ENCODE measurements around the gene SERPINB2.

The SERPINB2 gene

DNA sequence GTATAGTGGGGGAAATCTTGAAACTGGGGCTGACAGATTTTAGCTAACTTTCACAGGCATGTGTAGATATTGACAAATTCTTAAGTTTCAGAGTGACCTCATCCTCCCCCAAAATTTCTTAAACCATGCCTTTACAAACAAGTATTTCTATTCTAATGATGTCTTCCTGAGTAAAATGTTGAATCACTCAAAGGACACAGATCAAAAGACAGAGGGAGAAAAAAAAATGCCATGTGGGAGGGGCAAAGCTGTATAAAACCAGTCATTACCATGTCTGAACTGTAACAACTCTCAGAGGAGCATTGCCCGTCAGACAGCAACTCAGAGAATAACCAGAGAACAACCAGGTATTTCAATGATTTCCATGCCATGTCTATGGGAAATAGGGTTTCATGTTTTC lies at the start of gene SERPINB2:
SERPINB2 (plus strand) TSS at position 282 of the 400 bp plus-strand sequence. CDS start 3,740 bp downstream, outside the sequence.
- DNase-seq (ENCODE audit: low read depth in 2 of 2), result no peak

DNA sequence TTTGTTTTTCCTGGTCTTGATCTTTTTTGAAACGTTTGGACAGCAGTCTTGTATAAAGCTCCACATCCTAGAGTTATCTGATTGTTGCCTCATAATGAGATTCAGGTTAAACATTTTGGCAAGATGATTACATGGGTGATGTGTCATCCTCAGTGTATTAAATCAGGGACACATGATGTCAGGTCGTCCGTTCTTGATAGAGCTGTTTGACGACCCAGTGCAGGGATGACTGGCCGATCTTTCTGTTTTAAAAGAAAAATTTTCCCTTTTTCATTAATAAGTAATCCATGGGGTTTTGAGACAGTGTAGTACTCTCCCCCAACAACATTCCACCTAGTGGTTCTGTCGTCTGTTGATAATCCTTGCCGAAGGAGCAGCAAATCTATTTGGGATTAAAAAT lies 44.5 kb upstream of the SERPINB2 start:
- DNase-seq (ENCODE audit: low read depth in 2 of 2), result no peak

DNA sequence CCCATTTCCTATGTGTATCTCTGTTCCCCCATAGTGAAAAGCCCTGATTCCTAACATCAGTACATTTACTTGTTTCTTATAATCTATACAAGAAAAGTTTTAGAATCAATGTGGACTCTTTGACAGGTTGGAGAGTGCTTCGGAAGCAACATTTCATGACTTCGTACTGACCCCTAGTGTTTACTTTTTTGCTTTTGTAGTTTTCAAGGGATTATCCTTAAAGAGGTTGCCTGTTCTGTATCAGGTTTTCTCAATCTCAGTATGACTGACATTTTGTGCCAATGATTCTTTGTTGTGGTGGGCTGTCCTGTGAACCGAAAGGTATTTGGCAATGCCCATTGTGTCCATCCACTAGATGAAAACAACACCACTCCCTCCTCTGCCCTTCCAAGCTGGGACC lies 43.3 kb upstream of the SERPINB2 start:
- no peak for DNase-seq (ENCODE audit: low read depth in 2 of 2)

- DNase-seq (ENCODE audit: low read depth in 2 of 2), result no peak
These were observed 39.3 kb upstream of the SERPINB2 start for GRCh38 chr18:63848159-63848558.

DNA sequence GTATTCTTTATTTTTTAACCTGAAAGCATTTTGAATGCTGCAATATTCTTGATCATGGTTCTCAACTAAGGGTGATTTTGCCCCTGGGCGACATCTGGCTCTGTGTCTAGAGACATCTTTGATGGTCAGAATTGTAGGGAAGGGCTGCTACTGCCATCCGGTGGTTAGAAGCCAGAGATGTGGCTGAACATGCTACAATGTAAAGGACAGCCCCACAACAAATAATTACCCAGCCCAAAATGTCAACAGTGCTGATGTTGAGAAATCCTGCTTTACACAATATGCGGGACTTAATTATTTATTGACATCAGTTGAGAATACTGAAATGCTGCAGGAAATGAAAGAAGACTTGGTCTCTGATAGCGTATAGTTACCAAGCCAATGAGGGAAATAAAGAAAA lies 37.5 kb upstream of the SERPINB2 start:
- no peak for DNase-seq (ENCODE audit: low read depth in 2 of 2)

- DNase-seq (ENCODE audit: low read depth in 2 of 2), result no peak
These were observed 36.9 kb upstream of the SERPINB2 start for GRCh38 chr18:63850636-63851035.

DNA sequence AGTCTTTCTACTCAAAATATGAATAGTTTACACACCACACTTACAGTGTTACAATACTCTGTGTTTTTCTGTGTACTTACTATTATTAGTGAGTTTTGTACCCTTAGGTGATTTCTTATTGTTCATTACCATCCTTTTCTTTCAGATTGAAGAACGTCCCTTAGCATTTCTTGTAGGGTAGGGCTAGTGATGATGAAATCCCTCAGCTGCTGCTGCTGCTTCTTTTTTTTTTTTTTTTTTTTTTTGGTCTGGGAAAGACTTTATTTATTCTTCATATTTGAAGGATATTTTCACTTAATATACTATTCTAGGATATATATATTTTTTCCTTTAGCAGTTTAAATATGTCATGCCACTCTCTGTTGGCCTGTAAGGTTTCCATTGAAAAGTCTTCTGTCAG lies 29.0 kb upstream of the SERPINB2 start:
- DNase-seq (ENCODE audit: low read depth in 2 of 2), result no peak

DNA sequence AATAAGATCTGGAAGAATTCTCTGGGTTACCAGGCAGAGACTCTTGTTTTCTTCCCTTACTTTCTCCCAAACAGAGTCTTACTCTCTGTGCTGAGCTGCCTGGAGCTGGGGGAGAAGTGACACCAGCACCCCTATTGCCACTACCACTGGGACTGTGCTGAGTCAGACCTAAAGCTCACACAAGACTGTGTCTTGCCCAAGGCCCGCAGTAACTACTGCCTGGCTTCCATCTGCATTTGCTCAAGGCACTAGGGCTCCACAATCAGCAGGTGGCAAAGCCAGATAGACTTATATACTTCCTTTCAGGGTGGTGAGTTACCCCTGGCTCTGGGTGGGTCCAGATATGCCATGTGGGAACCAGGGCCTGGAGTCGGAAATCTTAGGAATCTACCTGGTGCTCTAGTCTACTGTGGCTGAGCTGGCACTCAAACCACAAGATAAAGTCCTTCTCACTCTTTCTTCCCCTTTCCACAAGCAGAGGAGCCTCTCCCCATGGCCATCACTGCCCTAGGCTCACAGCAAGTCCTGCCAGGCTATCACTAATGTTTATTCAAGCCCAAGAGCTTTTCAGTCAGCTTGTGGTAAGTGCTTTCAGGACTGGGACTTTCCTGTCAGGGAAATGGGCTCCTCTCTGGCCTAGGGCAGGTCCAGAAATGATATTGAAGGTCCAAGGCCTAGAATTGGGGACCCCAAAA lies 27.6 kb upstream of the SERPINB2 start:
- no peak for DNase-seq (ENCODE audit: low read depth in 2 of 2)

GRCh38 chr18:63860531-63860930 lies 27.0 kb upstream of the SERPINB2 start:
- no peak for DNase-seq (ENCODE audit: low read depth in 2 of 2)

DNA sequence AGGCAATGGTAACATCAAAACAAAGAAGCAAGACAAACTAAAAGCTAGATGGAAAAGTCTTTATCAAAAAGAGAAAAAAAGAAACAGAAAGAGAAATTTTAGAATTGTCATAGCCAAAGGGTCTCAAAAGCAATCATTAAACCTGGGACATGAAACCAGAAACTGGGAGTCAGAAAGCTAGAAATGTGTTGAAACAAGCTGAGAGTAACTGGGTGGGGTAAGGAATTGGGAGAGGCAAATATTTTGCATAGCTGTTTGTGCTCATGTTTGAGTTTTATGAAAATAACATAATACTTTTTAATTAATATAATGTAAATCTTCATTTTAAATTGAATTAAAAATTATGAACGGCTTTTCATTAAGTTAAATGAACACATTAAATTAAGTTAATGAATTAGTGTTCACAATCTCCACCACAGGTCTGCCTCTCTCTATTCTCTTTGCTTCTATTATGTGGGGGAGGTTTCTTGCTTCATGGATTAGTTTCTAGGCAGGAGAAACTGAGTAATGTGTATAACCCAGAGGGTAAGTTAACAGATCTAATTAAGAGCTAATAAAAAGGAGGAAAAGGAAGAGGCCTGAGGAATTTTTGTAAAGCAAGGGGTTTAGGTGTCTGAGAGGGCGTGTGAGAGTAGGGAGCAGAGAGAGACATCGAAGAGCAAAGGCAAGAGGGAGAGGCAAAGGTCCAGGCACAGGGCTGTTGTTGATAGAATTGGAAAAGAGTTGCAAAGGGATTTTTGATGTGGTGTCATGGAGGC lies 20.0 kb upstream of the SERPINB2 start:
- DNase-seq (ENCODE audit: low read depth in 2 of 2), result no peak

- no peak for DNase-seq (ENCODE audit: low read depth in 2 of 2)
These were observed 19.0 kb upstream of the SERPINB2 start for GRCh38 chr18:63868546-63868945.

- no peak for DNase-seq (ENCODE audit: low read depth in 2 of 2)
These were observed 18.1 kb upstream of the SERPINB2 start for GRCh38 chr18:63869374-63869773.

GRCh38 chr18:63869851-63870250 lies 17.7 kb upstream of the SERPINB2 start:
- no peak for DNase-seq (ENCODE audit: low read depth in 2 of 2)

GRCh38 chr18:63871836-63872235 lies 15.7 kb upstream of the SERPINB2 start:
- no peak for DNase-seq (ENCODE audit: low read depth in 2 of 2)

DNA sequence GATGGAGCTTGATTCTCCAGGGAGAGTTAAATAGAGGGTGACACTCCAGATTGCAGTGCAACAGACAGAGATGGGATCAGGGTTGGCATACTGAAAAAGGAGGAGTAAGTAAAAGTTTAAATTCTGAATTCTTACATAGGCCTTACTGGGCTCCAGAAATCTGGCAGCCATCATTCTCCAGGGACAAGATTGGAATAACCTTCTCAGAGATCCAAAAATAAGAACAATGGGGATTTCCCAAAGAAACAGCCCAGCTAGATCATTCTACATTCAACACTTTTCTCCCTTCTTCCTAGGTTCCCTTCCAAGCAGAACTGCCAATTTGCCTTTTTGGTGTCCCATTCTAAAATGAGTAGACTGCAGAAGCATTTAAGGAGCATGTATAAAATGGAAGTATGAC lies 14.9 kb upstream of the SERPINB2 start:
- no peak for DNase-seq (ENCODE audit: low read depth in 2 of 2)

DNA sequence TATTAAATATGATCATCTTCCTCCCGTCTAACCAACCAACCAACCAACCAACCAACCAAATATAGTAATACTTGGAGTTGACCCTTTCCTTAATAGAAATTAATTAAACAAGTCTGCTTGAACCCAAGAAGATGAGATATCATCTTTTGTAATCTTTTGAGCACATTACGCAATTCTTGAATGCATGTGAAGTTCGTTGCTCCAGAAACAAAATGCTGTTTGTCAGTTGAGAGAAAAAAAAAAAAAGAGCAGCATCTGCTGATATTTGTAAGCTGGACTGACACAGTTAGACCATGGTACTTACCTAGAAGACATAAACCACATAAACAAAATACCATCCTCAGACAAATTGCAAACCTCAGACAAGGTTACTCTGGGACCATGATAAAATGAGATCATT lies 9.2 kb upstream of the SERPINB2 start:
- DNase-seq (ENCODE audit: low read depth in 2 of 2), result no peak

DNA sequence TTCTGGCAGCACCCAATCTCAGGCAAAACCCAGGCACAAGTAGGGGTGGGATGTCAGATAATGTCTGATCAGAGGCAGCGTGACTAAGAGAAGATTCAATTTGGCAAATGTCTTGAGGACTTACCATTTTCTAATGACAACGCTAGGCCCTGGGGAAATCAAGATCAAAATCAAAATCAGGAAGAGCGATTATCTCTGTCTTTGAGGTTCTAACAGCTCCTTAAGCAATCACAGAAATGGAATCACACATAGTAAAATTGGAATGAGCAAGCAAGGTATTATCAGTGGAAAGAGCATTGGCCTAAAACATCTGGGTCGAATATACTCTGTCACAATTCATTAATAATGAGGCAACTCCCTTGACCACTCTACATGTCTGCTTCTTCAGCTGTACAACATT lies 8.6 kb upstream of the SERPINB2 start:
- DNase-seq (ENCODE audit: low read depth in 2 of 2), result no peak

DNA sequence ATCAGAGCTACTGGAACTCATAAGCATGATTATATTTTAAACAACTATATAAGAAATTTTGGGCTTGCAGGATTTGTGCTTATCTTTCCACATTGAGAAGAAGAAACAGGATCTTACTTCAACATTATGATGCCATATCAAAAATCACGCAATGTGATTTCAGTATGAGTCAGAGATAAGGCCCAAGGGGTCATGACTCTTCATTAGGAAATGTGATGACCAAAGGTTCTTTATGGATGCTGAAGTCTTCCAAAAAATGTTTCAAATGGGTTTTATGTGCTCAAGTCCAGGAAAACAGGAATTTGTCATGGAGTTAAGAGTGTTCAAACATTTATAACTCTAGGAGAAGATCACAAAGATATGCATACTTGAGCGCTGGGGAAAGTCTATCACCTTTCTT lies 7.8 kb upstream of the SERPINB2 start:
- no peak for DNase-seq (ENCODE audit: low read depth in 2 of 2)

DNA sequence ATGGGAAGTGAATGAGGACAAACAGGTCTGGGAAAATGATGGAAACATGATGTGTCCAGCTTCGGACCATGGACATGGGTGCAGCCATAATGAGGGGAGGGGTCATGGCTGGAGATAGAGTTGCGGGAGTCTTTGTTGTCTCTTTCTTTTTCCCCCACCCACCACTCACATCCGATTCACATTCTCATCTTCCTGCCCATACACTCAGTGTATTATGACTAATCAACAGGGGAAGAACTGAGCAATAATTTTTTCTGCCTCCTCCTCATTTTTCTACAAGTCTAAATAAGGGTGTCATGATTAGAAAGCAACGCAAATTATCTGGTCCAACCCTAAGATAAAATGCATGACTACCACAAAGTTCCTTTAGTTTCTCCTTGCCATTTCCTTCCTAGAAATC lies 5.7 kb upstream of the SERPINB2 start:
- no peak for DNase-seq (ENCODE audit: low read depth in 2 of 2)

GRCh38 chr18:63882333-63883141 lies 5.0 kb upstream of the SERPINB2 start:
- DNase-seq (ENCODE audit: low read depth in 2 of 2), result no peak

DNA sequence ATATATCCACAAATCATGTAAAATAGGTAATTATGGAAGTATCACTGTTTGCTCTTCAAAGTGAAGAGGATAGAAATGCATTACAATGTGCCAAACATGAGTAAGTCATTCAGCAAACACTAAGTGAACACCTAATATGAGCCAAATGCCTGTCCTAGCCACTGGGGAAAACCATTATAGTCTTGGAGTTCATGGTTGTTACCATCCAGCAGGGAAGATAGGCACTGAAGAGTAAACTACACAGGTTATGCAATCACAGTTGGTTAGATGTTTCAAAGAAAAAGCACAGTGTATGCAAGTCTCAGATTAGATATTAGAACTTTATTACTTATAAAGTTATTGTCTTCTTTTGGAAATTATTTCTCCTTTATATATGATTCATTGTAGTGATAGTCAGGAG lies 3.9 kb upstream of the SERPINB2 start:
- no peak for DNase-seq (ENCODE audit: low read depth in 2 of 2)

- DNase-seq (ENCODE audit: low read depth in 2 of 2), result no peak
These were observed 1.1 kb downstream of the SERPINB2 start for GRCh38 chr18:63888470-63889190.

Measured in stimulated activated CD8-positive, alpha-beta memory T cell treated with anti-CD3 and anti-CD28 coated beads, Interleukin-2, amount 100 ng/mL, for 48 hours (primary cell).